Left ventricle myocardium inferior (tissue), 1 donor: ENCODE results near the gene UCN. TPM values are rescaled to one million over a fixed set of nuclear protein-coding genes. Genes with fewer than 3 reads are reported as not detected.
A peak's percentile ranks its signal among the peaks of the same experiment; 100 is the strongest.

ENCODE experiments used
- DNase-seq: peaks from one replicate; pipeline ENCODE4 v3.0.0-alpha.2; 2020
- H3K27ac ChIP-seq: fragments of 200-600 bp; replicated peaks from 2 replicates; pipeline ENCODE4 v1.8.0; 2021
- H3K27me3 ChIP-seq: fragments of 200-600 bp; 2 replicates; pipeline ENCODE4 v1.8.0; 2021; ENCODE audit warnings: low read depth
- H3K36me3 ChIP-seq: fragments of 200-600 bp; 2 replicates; pipeline ENCODE4 v1.8.0; 2021
- H3K4me1 ChIP-seq: fragments of 200-600 bp; 2 replicates; pipeline ENCODE4 v1.8.0; 2021
- H3K4me3 ChIP-seq: fragments of 200-600 bp; 2 replicates; pipeline ENCODE4 v1.8.0; 2021; ENCODE audit warnings: mild to moderate bottlenecking, moderate library complexity
- H3K9me3 ChIP-seq: fragments of 200-600 bp; replicated peaks from 2 replicates; pipeline ENCODE4 v1.8.0; 2021
- intact Hi-C: fragments of 100-400 bp; cut with micrococcal nuclease; formaldehyde crosslinking; loops from one replicate; pipeline ENCODE4 v1.11.0; 2022
- total RNA-seq: library from RNA; stranded (reverse); fragmentation: NEBNext Ultra II Directional; extraction: Animal tissue kit (Norgen Biotek cat#: 25700); gene quantifications from one replicate; pipeline ENCODE4 v1.2.1, GENCODE V29; 2021
- TF ChIP-seq, protein P1 (sequence below): fragments of 200-600 bp; IDR thresholded peaks from 2 replicates; pipeline ENCODE4 v1.8.0; 2021; ENCODE audit warnings: antibody characterized with exemption, mild to moderate bottlenecking, borderline replicate concordance
- donor health status: DM: no; HTN: yes; CAD: no; lungs with severe emphysema.

UCN gene
- total RNA-seq, 1 donor from 2014 or later, result 1.5 TPM

DNA sequence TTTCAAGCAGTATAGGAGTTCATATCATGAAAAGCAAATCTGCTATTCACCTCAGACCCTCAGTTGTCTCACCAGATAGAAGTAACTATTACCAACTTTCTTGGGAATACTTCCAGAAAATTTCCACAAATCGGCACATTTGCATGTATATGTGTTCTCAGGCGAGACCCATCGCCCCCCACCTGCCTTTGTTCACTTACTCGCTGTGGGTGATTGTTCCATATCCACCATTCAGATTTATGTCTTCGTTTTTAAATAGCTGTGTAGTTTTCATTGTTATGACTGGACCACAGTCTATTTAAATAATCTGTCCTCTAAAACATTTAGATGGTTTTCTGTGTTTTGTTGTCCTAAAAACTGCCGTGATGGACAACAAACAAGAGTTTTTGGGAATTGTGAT is 22.8 kb downstream of the UCN start:
- TF ChIP-seq, protein P1, sequence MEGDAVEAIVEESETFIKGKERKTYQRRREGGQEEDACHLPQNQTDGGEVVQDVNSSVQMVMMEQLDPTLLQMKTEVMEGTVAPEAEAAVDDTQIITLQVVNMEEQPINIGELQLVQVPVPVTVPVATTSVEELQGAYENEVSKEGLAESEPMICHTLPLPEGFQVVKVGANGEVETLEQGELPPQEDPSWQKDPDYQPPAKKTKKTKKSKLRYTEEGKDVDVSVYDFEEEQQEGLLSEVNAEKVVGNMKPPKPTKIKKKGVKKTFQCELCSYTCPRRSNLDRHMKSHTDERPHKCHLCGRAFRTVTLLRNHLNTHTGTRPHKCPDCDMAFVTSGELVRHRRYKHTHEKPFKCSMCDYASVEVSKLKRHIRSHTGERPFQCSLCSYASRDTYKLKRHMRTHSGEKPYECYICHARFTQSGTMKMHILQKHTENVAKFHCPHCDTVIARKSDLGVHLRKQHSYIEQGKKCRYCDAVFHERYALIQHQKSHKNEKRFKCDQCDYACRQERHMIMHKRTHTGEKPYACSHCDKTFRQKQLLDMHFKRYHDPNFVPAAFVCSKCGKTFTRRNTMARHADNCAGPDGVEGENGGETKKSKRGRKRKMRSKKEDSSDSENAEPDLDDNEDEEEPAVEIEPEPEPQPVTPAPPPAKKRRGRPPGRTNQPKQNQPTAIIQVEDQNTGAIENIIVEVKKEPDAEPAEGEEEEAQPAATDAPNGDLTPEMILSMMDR, result no peak
- H3K27me3 ChIP-seq, result peaks cover 30% of the 10 kb centered on the region
- peaks cover 56% of the 10 kb centered on the region for H3K4me1 ChIP-seq
- H3K27ac ChIP-seq, result no peak overlapping the region
- DNase-seq, result no peak
- H3K9me3 ChIP-seq, result no peaks in the 10 kb centered on the region
- H3K4me3 ChIP-seq, result peak overlapping the region; percentile 74
- H3K36me3 ChIP-seq, result no peaks in the 10 kb centered on the region
- intact Hi-C loops, result no loop called here

DNA sequence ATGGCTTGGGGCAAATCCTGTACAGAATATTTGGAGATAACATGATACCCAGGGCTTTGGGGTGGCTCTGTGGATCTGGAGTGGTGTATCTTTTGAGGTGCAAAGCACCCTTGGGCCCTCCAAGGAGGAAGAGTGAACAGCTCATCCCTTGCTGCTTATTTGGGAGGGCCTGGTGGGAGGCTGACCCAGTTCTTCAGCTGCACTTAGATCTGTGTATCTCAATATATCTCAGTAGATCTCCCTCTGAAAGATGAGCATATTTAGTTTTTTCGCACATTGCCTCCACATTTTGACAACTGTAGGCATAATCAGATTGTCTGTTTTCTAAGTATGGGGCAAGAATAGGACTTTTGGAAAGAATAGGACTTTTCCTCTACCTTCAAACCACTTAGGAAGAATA is 23.2 kb downstream of the UCN start:
- H3K4me1 ChIP-seq, result peaks cover 56% of the 10 kb centered on the region
- no peaks in the 10 kb centered on the region for H3K36me3 ChIP-seq
- peaks cover 32% of the 10 kb centered on the region for H3K27me3 ChIP-seq
- intact Hi-C loops, result no loop called here
- H3K4me3 ChIP-seq, result peak overlapping the region; percentile 74
- TF ChIP-seq, protein P1, result no peak
- no peaks in the 10 kb centered on the region for H3K9me3 ChIP-seq
- peak overlapping the region; percentile 93 for H3K27ac ChIP-seq
- no peak for DNase-seq

DNA sequence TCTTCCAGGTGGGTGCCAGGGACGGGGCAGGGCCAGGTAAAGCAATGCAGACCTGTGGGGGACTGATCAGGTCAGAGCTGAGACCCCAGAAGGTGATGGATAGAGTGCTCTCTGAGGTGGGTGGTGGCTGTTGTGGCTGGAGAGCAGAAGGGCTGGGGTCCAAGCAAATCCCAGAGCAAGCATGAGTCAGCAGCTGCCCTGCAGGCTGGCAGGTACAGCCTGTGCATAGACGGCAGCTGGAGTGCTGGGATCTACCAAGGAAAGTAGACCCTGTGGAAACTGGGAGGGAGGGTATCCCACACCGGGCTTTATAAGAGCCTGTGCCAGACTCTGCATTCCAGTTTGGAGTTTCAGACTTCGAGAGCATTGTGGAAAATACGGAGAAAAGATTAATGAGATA is 25.4 kb downstream of the UCN start:
- no peak for DNase-seq
- Histone ChIP-seq H3K27ac (peak overlapping the region; percentile 93), H3K4me3 (peak overlapping the region; percentile 74), H3K36me3 (no peaks in the 10 kb centered on the region), H3K4me1 (peaks cover 39% of the 10 kb centered on the region), H3K9me3 (no peaks in the 10 kb centered on the region), H3K27me3 (peaks cover 27% of the 10 kb centered on the region)
- TF ChIP-seq, protein P1, result no peak
- intact Hi-C loops, result no loop called here

DNA sequence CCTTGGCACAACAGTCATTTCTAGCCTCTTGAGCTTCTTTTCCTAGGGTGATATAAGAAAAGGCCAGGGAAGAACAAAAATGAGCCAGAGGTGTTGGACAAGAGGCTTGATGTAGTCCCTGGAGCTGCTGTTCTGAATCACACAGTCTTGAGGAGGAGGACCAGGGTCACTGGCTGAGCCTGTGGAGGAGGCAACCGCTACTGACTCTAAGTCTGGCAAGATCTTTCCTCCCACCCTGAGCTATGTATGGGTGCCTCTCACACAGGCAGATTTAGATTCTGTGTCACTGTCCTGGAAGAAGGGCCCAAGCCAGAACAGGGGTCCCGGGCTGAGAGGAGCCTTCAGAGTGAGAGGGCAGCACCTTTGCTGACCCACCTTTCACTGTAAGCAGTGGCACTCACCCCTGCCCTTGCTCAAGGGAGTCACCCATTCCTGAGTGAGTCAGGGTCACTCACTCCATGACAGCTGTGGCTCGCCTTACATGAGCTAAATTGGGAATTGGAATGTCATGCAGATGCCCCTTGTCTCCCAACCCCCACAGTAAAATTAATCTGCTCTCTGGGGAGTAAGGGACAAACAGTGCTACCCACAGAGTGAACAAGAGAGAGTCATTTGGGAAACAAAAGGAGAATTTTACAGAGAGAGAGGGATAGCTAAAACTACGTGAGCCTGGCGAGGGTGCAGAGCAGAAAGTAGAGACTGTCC is 26.2 kb downstream of the UCN start, which contains the start of gene TRIM54:
Gene TRIM54 (plus strand): TSS at position 575 of the 705 bp plus-strand sequence. CDS start 303 bp downstream, outside the sequence.
- peak within 1 kb of the TSS; percentile 93 for H3K27ac ChIP-seq
- DNase-seq, result peak; percentile 39
- H3K36me3 ChIP-seq, result no peaks in the 10 kb centered on the region
- intact Hi-C loops, result no loop called here
- TF ChIP-seq, protein P1, result no peak
- H3K4me1 ChIP-seq, result peaks cover 32% of the 10 kb centered on the region
- no peaks in the 10 kb centered on the region for H3K9me3 ChIP-seq
- peak within 1 kb of the TSS; percentile 74 for H3K4me3 ChIP-seq
- peaks cover 32% of the 10 kb centered on the region for H3K27me3 ChIP-seq

DNA sequence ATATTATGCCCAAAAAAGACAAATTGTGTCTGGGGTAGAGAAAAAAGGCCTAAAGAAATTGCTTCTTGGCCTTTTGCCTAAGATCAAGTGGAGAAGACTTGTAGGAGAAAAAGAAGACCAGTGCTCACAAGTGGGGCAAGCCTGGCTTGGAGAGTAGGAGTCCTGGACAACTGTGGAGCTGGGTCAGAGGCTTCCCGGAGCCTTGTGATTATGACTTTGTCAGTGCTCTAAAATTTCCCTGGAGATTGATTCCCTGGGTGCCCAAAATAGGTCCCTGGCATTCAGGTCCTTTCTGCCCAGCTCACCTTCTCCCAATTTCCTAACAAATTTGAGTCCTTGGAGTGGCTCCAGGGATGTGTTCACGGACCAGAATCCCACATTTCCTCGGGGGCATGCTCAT is 26.8 kb downstream of the UCN start:
- no peak for DNase-seq
- TF ChIP-seq, protein P1, result no peak
- H3K4me3 ChIP-seq, result peak overlapping the region; percentile 74
- intact Hi-C loops, result no loop called here
- no peaks in the 10 kb centered on the region for H3K36me3 ChIP-seq
- peak overlapping the region; percentile 93 for H3K27ac ChIP-seq
- peaks cover 26% of the 10 kb centered on the region for H3K4me1 ChIP-seq
- H3K9me3 ChIP-seq, result no peaks in the 10 kb centered on the region
- peaks cover 32% of the 10 kb centered on the region for H3K27me3 ChIP-seq
